ENCODE measurements around the gene DPP9. TPM values are rescaled to one million over a fixed set of nuclear protein-coding genes. Genes with fewer than 3 reads are reported as not detected.

DPP9 gene
- total and polyA plus RNA-seq, 5 donors from 2014 or later = 14.3 to 93.3 (median 17.7) TPM

GRCh38 chr19:4690361-4690760, 33.3 kb downstream of the DPP9 start:
- H3K4me3 ChIP-seq (ENCODE audit: low read depth, low read length) = no peak overlapping the region
- ATAC-seq (ENCODE audit: low read depth in 2 of 2) = no peak
- no peaks in the 10 kb centered on the region for H3K4me1 ChIP-seq (ENCODE audit: control insufficient read depth, insufficient read depth, low read length, poor library complexity, severe bottlenecking)
- Mint-ChIP-seq H3K27ac (peak overlapping the region in 2 of 3 donors; percentile 2 to 35), H3K27me3 (no peaks in the 10 kb centered on the region), H3K36me3 (peaks cover 23% of the 10 kb centered on the region), H3K4me3 (no peak overlapping the region), H3K9me3 (no peaks in the 10 kb centered on the region), H3K4me1 (no peaks in the 10 kb centered on the region)
- no peak overlapping the region for H3K27ac ChIP-seq (ENCODE audit: insufficient read depth, low read length, poor library complexity, severe bottlenecking)
- H3K36me3 ChIP-seq (ENCODE audit: control insufficient read depth, insufficient read depth, low read length) = peaks cover 70% of the 10 kb centered on the region
- no peak for DNase-seq
- no peaks in the 10 kb centered on the region for H3K27me3 ChIP-seq (ENCODE audit: control insufficient read depth, insufficient read depth, low read length)
- no peaks in the 10 kb centered on the region for H3K9me3 ChIP-seq (ENCODE audit: control insufficient read depth in 2 of 2, low read length in 2 of 2)

DNA sequence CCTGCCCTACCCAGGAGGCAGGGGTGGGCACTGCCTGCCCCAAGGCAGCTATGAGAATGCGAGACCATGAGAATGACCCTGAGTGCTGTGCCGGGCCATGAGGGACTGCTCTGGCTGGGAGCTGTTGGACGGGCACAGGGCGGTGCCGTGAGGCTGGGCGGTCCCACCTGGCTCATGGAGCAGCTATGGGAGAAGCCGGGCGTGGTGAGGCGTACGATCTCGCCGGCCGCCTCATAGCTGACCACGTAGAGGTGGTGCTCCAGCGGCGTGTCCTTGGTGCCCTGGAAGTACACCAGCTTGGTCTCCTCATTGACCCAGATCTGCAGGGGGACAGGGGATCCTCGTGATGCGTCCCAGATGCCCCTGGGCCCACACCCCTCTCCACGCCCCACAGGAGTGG, 34.2 kb downstream of the DPP9 start:
- H3K36me3 ChIP-seq (ENCODE audit: control insufficient read depth, insufficient read depth, low read length) = peaks cover 68% of the 10 kb centered on the region

DNA sequence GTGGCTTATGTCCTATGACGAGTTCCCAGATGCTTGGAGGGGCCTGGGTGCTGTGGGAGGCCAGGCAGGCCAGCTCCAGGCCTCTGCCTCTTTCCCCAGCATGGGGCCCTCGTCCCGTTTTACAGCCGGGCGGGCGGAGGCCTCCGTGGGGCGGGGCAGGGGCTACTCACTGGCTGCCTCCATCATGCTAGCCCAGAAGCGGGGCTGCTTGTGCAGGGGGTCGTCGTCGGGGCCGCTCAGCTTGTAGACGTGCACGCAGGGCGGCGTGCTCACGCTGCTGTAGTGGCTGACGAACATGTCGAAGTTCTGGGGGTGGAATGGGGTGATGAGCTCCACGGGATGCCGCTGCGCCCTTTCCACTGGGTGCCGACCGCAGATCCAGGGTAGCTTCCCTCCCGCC, 35.1 kb downstream of the DPP9 start:
- H3K4me3 Mint-ChIP-seq = no peak overlapping the region

More for the DNA sequence above, 34.2 kb downstream of the DPP9 start:
- DNase-seq (no peak), ATAC-seq (ENCODE audit: low read depth in 2 of 2) (no peak)
- Mint-ChIP-seq H3K36me3 (peaks cover 20% of the 10 kb centered on the region), H3K9me3 (no peaks in the 10 kb centered on the region), H3K27me3 (no peaks in the 10 kb centered on the region), H3K4me1 (no peaks in the 10 kb centered on the region), H3K4me3 (no peak overlapping the region), H3K27ac (no peak overlapping the region)
- Histone ChIP-seq H3K4me3 (ENCODE audit: low read depth, low read length) (no peak overlapping the region), H3K27me3 (ENCODE audit: control insufficient read depth, insufficient read depth, low read length) (no peaks in the 10 kb centered on the region), H3K4me1 (ENCODE audit: control insufficient read depth, insufficient read depth, low read length, poor library complexity, severe bottlenecking) (no peaks in the 10 kb centered on the region), H3K27ac (ENCODE audit: insufficient read depth, low read length, poor library complexity, severe bottlenecking) (no peak overlapping the region), H3K9me3 (ENCODE audit: control insufficient read depth in 2 of 2, low read length in 2 of 2) (no peaks in the 10 kb centered on the region)

DNA sequence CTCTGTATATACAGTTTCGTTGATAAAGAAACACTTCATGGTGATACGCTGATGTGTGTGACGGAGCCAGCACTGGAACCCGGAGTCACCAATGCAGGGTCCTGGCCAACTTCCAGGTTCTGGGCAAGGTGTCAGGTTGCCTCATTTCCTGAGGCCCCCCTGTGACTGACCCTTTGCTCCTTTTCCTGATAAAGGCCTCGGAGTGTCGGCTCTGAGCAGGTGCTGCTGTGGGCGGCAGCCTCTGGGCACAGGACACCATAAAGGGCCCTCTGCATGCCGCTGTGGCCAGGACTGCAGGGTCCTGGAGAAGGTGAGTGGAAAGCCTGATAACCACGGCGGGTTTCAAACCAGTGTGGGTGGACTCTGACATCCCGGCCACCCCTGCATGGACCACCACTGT, 36.2 kb downstream of the DPP9 start:
- H3K36me3 Mint-ChIP-seq = peaks cover 19% of the 10 kb centered on the region
- peaks cover 48% of the 10 kb centered on the region for H3K36me3 ChIP-seq (ENCODE audit: control insufficient read depth, insufficient read depth, low read length)
- H3K4me1 ChIP-seq (ENCODE audit: control insufficient read depth, insufficient read depth, low read length, poor library complexity, severe bottlenecking) = no peaks in the 10 kb centered on the region
- no peak overlapping the region for H3K27ac Mint-ChIP-seq
- H3K4me3 ChIP-seq (ENCODE audit: low read depth, low read length) = no peak overlapping the region
- no peaks in the 10 kb centered on the region for H3K27me3 Mint-ChIP-seq
- H3K9me3 ChIP-seq (ENCODE audit: control insufficient read depth in 2 of 2, low read length in 2 of 2) = no peaks in the 10 kb centered on the region
- ATAC-seq (ENCODE audit: low read depth in 2 of 2) (no peak), DNase-seq (no peak)
- no peaks in the 10 kb centered on the region for H3K9me3 Mint-ChIP-seq
- H3K27me3 ChIP-seq (ENCODE audit: control insufficient read depth, insufficient read depth, low read length) = no peaks in the 10 kb centered on the region
- no peaks in the 10 kb centered on the region for H3K4me1 Mint-ChIP-seq
- H3K27ac ChIP-seq (ENCODE audit: insufficient read depth, low read length, poor library complexity, severe bottlenecking) = no peak overlapping the region
- H3K4me3 Mint-ChIP-seq = no peak overlapping the region

More for the DNA sequence above, 35.1 kb downstream of the DPP9 start:
- DNase-seq = no peak
- H3K4me1 ChIP-seq (ENCODE audit: control insufficient read depth, insufficient read depth, low read length, poor library complexity, severe bottlenecking) = no peaks in the 10 kb centered on the region
- no peaks in the 10 kb centered on the region for H3K9me3 ChIP-seq (ENCODE audit: control insufficient read depth in 2 of 2, low read length in 2 of 2)
- H3K27me3 ChIP-seq (ENCODE audit: control insufficient read depth, insufficient read depth, low read length) = no peaks in the 10 kb centered on the region
- Mint-ChIP-seq H3K27me3 (no peaks in the 10 kb centered on the region), H3K27ac (no peak overlapping the region), H3K4me1 (no peaks in the 10 kb centered on the region), H3K9me3 (no peaks in the 10 kb centered on the region), H3K36me3 (peaks cover 22% of the 10 kb centered on the region)
- ATAC-seq (ENCODE audit: low read depth in 2 of 2) = no peak
- H3K27ac ChIP-seq (ENCODE audit: insufficient read depth, low read length, poor library complexity, severe bottlenecking) = no peak overlapping the region
- H3K4me3 ChIP-seq (ENCODE audit: low read depth, low read length) = no peak overlapping the region
- H3K36me3 ChIP-seq (ENCODE audit: control insufficient read depth, insufficient read depth, low read length) = peaks cover 60% of the 10 kb centered on the region

- no peak for ATAC-seq (ENCODE audit: low read depth in 2 of 2)
- Mint-ChIP-seq H3K27ac (no peak overlapping the region), H3K9me3 (no peaks in the 10 kb centered on the region), H3K27me3 (no peaks in the 10 kb centered on the region), H3K4me3 (no peak overlapping the region), H3K4me1 (no peaks in the 10 kb centered on the region), H3K36me3 (peaks cover 19% of the 10 kb centered on the region)
- H3K36me3 ChIP-seq (ENCODE audit: control insufficient read depth, insufficient read depth, low read length) = peaks cover 46% of the 10 kb centered on the region
- H3K4me1 ChIP-seq (ENCODE audit: control insufficient read depth, insufficient read depth, low read length, poor library complexity, severe bottlenecking) = no peaks in the 10 kb centered on the region
- no peak overlapping the region for H3K4me3 ChIP-seq (ENCODE audit: low read depth, low read length)
- H3K9me3 ChIP-seq (ENCODE audit: control insufficient read depth in 2 of 2, low read length in 2 of 2) = no peaks in the 10 kb centered on the region
- DNase-seq = no peak
- no peak overlapping the region for H3K27ac ChIP-seq (ENCODE audit: insufficient read depth, low read length, poor library complexity, severe bottlenecking)
- H3K27me3 ChIP-seq (ENCODE audit: control insufficient read depth, insufficient read depth, low read length) = no peaks in the 10 kb centered on the region
Observed at GRCh38 chr19:4686700-4687099, 36.9 kb downstream of the DPP9 start.

DNA sequence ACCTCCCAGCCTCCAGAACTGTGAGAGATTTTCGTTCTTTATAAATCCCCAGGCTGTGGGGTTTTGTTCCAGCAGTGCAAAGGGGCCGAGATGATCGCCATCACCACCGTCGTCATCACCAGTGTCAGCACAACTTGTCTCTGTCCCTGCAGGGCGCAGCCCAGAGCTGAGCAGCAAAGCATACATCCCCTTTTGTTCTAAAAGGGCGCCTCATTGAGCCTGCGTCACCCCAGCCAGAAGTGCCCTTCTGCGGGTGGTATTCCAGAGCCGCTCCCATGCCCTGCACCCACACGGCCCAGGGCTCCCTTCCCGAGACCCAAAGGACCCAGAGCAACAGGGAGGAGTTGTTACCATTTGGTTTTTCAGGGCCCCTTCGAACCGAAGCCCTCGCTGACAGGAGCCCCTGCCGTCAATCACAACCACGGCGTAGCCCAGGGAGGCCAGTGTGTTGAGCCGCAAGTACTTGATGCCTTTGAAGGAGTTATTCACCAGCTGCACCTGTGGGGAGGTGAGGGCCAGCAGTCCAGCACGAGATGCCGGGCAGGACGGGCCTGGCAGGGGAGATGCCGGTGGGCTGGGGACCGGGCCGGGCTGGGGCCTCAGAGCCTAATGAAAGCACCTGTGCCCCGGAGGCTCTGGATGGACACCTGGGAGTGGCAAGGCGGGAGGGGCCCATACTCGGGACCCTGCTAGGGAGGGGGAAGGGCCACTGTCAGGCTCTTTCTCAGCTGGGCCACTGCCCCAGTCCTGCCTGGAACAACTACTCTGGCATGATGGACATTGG, 39.1 kb downstream of the DPP9 start:
- Histone ChIP-seq H3K36me3 (ENCODE audit: control insufficient read depth, insufficient read depth, low read length) (peaks cover 34% of the 10 kb centered on the region), H3K27me3 (ENCODE audit: control insufficient read depth, insufficient read depth, low read length) (no peaks in the 10 kb centered on the region), H3K4me3 (ENCODE audit: low read depth, low read length) (no peak overlapping the region), H3K4me1 (ENCODE audit: control insufficient read depth, insufficient read depth, low read length, poor library complexity, severe bottlenecking) (no peaks in the 10 kb centered on the region), H3K27ac (ENCODE audit: insufficient read depth, low read length, poor library complexity, severe bottlenecking) (no peak overlapping the region), H3K9me3 (ENCODE audit: control insufficient read depth in 2 of 2, low read length in 2 of 2) (no peaks in the 10 kb centered on the region)
- ATAC-seq (ENCODE audit: low read depth in 2 of 2) (no peak), DNase-seq (no peak)
- H3K4me3 Mint-ChIP-seq = no peak overlapping the region
- H3K4me1 Mint-ChIP-seq = no peaks in the 10 kb centered on the region
- H3K36me3 Mint-ChIP-seq = peaks cover 17% of the 10 kb centered on the region
- no peaks in the 10 kb centered on the region for H3K27me3 Mint-ChIP-seq
- peak overlapping the region in 1 of 3 donors; percentile 32 for H3K27ac Mint-ChIP-seq
- H3K9me3 Mint-ChIP-seq = no peaks in the 10 kb centered on the region

DNA sequence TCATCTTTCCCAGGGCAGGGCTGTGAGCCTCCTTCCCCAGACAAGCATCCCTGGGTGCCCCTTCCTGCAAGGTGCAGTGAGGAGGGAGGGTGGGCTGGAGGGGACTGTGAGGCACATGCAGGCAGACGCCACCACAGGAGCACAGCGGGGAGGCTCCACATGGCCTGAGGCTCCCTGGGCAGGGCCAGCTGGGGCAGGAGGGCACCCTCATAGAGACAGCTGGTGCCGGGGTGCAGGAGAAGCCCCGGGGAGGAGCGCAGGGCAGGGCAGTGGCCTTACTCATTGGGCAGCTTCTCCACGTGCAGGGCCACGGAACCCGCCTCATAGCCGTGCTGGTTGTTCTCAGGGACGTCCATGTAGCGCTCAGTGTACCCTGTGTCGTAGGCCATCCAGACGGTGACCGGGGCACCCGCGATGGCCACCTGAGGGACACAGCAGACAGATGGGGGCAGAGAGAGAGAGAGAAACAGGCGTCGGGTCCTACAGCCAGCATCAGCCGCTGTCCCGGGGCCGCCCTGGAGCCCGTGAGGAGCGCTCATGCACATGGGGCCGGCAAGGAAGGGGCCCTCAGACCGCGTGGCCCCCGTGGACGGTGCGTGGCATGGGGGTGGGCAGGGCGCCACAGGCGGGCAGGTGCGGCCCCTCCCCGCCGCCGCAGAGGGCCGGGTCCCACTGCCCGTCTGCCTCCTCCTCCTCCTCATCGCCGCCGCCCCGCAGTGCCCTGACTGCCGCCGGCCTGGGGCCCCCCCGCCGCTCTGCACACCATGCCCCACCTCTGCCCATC, 41.0 kb downstream of the DPP9 start:
- Mint-ChIP-seq H3K4me1 (no peaks in the 10 kb centered on the region), H3K27ac (no peak overlapping the region), H3K9me3 (no peaks in the 10 kb centered on the region), H3K27me3 (no peaks in the 10 kb centered on the region), H3K36me3 (peaks cover 17% of the 10 kb centered on the region), H3K4me3 (no peak overlapping the region)
- no peak overlapping the region for H3K27ac ChIP-seq (ENCODE audit: insufficient read depth, low read length, poor library complexity, severe bottlenecking)
- no peaks in the 10 kb centered on the region for H3K27me3 ChIP-seq (ENCODE audit: control insufficient read depth, insufficient read depth, low read length)
- DNase-seq = no peak
- no peak overlapping the region for H3K4me3 ChIP-seq (ENCODE audit: low read depth, low read length)
- no peaks in the 10 kb centered on the region for H3K4me1 ChIP-seq (ENCODE audit: control insufficient read depth, insufficient read depth, low read length, poor library complexity, severe bottlenecking)
- no peak for ATAC-seq (ENCODE audit: low read depth in 2 of 2)
- no peaks in the 10 kb centered on the region for H3K9me3 ChIP-seq (ENCODE audit: control insufficient read depth in 2 of 2, low read length in 2 of 2)
- peaks cover 23% of the 10 kb centered on the region for H3K36me3 ChIP-seq (ENCODE audit: control insufficient read depth, insufficient read depth, low read length)

Measured in CD4-positive, CD25-positive, alpha-beta regulatory T cell (primary cell).